HEK293 (cell line): ENCODE data around the gene TREH.

ENCODE experiments used
- BCL11B ChIP-seq: fragments of 450-650 bp; formaldehyde crosslinking; IDR thresholded peaks from 2 replicates; pipeline ENCODE4 v1.5.1; 2016; ENCODE audit warnings: low read depth, missing biosample characterization, missing genetic modification characterization
- GFI1B ChIP-seq: fragments of 450-650 bp; formaldehyde crosslinking; IDR thresholded peaks from 2 replicates; pipeline ENCODE4 v1.5.1; 2016; ENCODE audit warnings: missing biosample characterization, missing genetic modification characterization
- GLIS1 ChIP-seq: fragments of 450-650 bp; formaldehyde crosslinking; IDR thresholded peaks from 2 replicates; pipeline ENCODE4 v1.5.1; 2016; ENCODE audit warnings: missing biosample characterization, missing genetic modification characterization
- GLIS2 ChIP-seq: fragments of 450-650 bp; formaldehyde crosslinking; IDR thresholded peaks from 2 replicates; pipeline ENCODE4 v1.5.1; 2016; ENCODE audit warnings: missing biosample characterization, missing genetic modification characterization
- KLF1 ChIP-seq: fragments of 450-650 bp; formaldehyde crosslinking; IDR thresholded peaks from 2 replicates; pipeline ENCODE4 v1.5.1; 2016; ENCODE audit warnings: missing biosample characterization, missing genetic modification characterization
- PBX3 ChIP-seq: sonication (generic); formaldehyde crosslinking; IDR thresholded peaks from 2 replicates; pipeline ENCODE4 v1.8.1; 2022; ENCODE audit warnings: mild to moderate bottlenecking, moderate library complexity, missing genetic modification reagents
- PRDM10 ChIP-seq: fragments of 450-650 bp; formaldehyde crosslinking; IDR thresholded peaks from 2 replicates; pipeline ENCODE4 v1.5.1; 2016; ENCODE audit warnings: missing biosample characterization, missing genetic modification characterization
- SP3 ChIP-seq: fragments of 450-650 bp; formaldehyde crosslinking; IDR thresholded peaks from 2 replicates; pipeline ENCODE4 v1.5.1; 2016; ENCODE audit warnings: missing biosample characterization, missing genetic modification characterization
- TRIM28 ChIP-seq: IDR thresholded peaks from 2 replicates; pipeline ENCODE4 v1.6.1; 2011; ENCODE audit warnings: low read length, control low read depth, borderline replicate concordance
- ZBTB10 ChIP-seq: fragments of 450-650 bp; formaldehyde crosslinking; IDR thresholded peaks from 2 replicates; pipeline ENCODE4 v1.5.1; 2016; ENCODE audit warnings: missing biosample characterization, missing genetic modification characterization
- ZBTB48 ChIP-seq: fragments of 450-650 bp; formaldehyde crosslinking; IDR thresholded peaks from 2 replicates; pipeline ENCODE4 v1.5.1; 2016; ENCODE audit warnings: missing biosample characterization, missing genetic modification characterization
- ZBTB8A ChIP-seq: fragments of 450-650 bp; formaldehyde crosslinking; IDR thresholded peaks from 2 replicates; pipeline ENCODE4 v1.5.1; 2016; ENCODE audit warnings: missing biosample characterization, missing genetic modification characterization
- ZFP69B ChIP-seq: fragments of 450-650 bp; formaldehyde crosslinking; IDR thresholded peaks from 2 replicates; pipeline ENCODE4 v1.5.1; 2016; ENCODE audit warnings: missing biosample characterization, missing genetic modification characterization
- ZIC2 ChIP-seq: fragments of 450-650 bp; formaldehyde crosslinking; IDR thresholded peaks from 2 replicates; pipeline ENCODE4 v1.5.1; 2016; ENCODE audit warnings: missing biosample characterization, missing genetic modification characterization
- ZNF146 ChIP-seq: fragments of 450-650 bp; formaldehyde crosslinking; IDR thresholded peaks from 2 replicates; pipeline ENCODE4 v1.5.1; 2016; ENCODE audit warnings: missing biosample characterization, missing genetic modification characterization
- ZNF19 ChIP-seq: fragments of 450-650 bp; formaldehyde crosslinking; IDR thresholded peaks from 2 replicates; pipeline ENCODE4; 2016; ENCODE audit warnings: missing biosample characterization, missing genetic modification characterization, low read depth
- ZNF214 ChIP-seq: fragments of 450-650 bp; formaldehyde crosslinking; IDR thresholded peaks from 2 replicates; pipeline ENCODE4 v1.5.1; 2017; ENCODE audit warnings: missing biosample characterization, mild to moderate bottlenecking, missing genetic modification characterization, borderline replicate concordance
- ZNF394 ChIP-seq: fragments of 450-650 bp; formaldehyde crosslinking; IDR thresholded peaks from 2 replicates; pipeline ENCODE4 v1.5.1; 2016; ENCODE audit warnings: missing biosample characterization, missing genetic modification characterization, mild to moderate bottlenecking, moderate library complexity, borderline replicate concordance
- ZNF398 ChIP-seq: fragments of 450-650 bp; formaldehyde crosslinking; IDR thresholded peaks from 2 replicates; pipeline ENCODE4 v1.5.1; 2017; ENCODE audit warnings: missing biosample characterization, missing genetic modification characterization
- ZNF423 ChIP-seq: fragments of 450-650 bp; formaldehyde crosslinking; IDR thresholded peaks from 2 replicates; pipeline ENCODE4 v1.5.1; 2016; ENCODE audit warnings: missing biosample characterization, missing genetic modification characterization
- ZNF488 ChIP-seq: fragments of 450-650 bp; formaldehyde crosslinking; IDR thresholded peaks from 2 replicates; pipeline ENCODE4 v1.5.1; 2016; ENCODE audit warnings: missing biosample characterization, missing genetic modification characterization
- ZNF600 ChIP-seq: fragments of 450-650 bp; formaldehyde crosslinking; IDR thresholded peaks from 2 replicates; pipeline ENCODE4 v1.5.1; 2016; ENCODE audit warnings: missing biosample characterization, missing genetic modification characterization
- ZNF629 ChIP-seq: fragments of 450-650 bp; formaldehyde crosslinking; IDR thresholded peaks from 2 replicates; pipeline ENCODE4 v1.5.1; 2017; ENCODE audit warnings: missing biosample characterization, missing genetic modification characterization
- ZNF645 ChIP-seq: fragments of 450-650 bp; formaldehyde crosslinking; IDR thresholded peaks from 2 replicates; pipeline ENCODE4; 2016; ENCODE audit warnings: missing biosample characterization, missing genetic modification characterization
- ZNF654 ChIP-seq: fragments of 450-650 bp; formaldehyde crosslinking; IDR thresholded peaks from 2 replicates; pipeline ENCODE4 v1.5.1; 2016; ENCODE audit warnings: low read depth, missing biosample characterization, missing genetic modification characterization
- ZNF664 ChIP-seq: fragments of 450-650 bp; formaldehyde crosslinking; IDR thresholded peaks from 2 replicates; pipeline ENCODE4 v1.5.1; 2016; ENCODE audit warnings: missing biosample characterization, missing genetic modification characterization
- ZNF701 ChIP-seq: fragments of 450-650 bp; formaldehyde crosslinking; IDR thresholded peaks from 2 replicates; pipeline ENCODE4 v1.5.1; 2016; ENCODE audit warnings: missing biosample characterization, missing genetic modification characterization
- ZNF843 ChIP-seq: fragments of 450-650 bp; formaldehyde crosslinking; IDR thresholded peaks from 2 replicates; pipeline ENCODE4 v1.5.1; 2016; ENCODE audit warnings: missing biosample characterization, missing genetic modification characterization
- ZSCAN16 ChIP-seq: fragments of 450-650 bp; formaldehyde crosslinking; IDR thresholded peaks from 2 replicates; pipeline ENCODE4 v1.5.1; 2016; ENCODE audit warnings: missing biosample characterization, missing genetic modification characterization

TREH gene

GRCh38 chr11:118689852-118690552 is 10.6 kb upstream of the TREH start (continued):
- TF ChIP-seq ZNF701 (tag by site-specific recombination): no peak
- TF ChIP-seq ZBTB10 (tag by site-specific recombination): peak; percentile 84; the same call in 1 of the 2 replicates
- peak; percentile 84 for TF ChIP-seq ZBTB8A (tag by site-specific recombination)
- peak; percentile 85 for TF ChIP-seq GLIS2
- peak; percentile 57 for TF ChIP-seq ZNF629 (tag by site-specific recombination)
- peak; percentile 40; the same call in 1 of the 2 replicates for TF ChIP-seq TRIM28
- no peak for TF ChIP-seq ZNF19 (tag by site-specific recombination)
- TF ChIP-seq KLF1 (tag by site-specific recombination): peak; percentile 48
- peak; percentile 76; the same call in 1 of the 2 replicates for TF ChIP-seq PBX3 (CRISPR knock-in tag)
- 0 out of 2 replicates have a peak, but pooled peaks have one; percentile 21 for TF ChIP-seq ZNF398 (tag by site-specific recombination)
- peak; percentile 71 for TF ChIP-seq ZBTB48 (tag by site-specific recombination)
- TF ChIP-seq GFI1B (tag by site-specific recombination): no peak
- peak; percentile 36; the same call in 1 of the 2 replicates for TF ChIP-seq SP3 (tag by site-specific recombination)
- TF ChIP-seq ZIC2 (tag by site-specific recombination): peak; percentile 84
- no peak for TF ChIP-seq ZNF146 (tag by site-specific recombination)
- no peak for TF ChIP-seq ZNF214
- 0 out of 2 replicates have a peak, but pooled peaks have one; percentile 29 for TF ChIP-seq ZNF843 (tag by site-specific recombination)
- peak; percentile 65; the same call in 1 of the 2 replicates for TF ChIP-seq ZFP69B (tag by site-specific recombination)
- TF ChIP-seq ZNF488: no peak
- TF ChIP-seq ZSCAN16: no peak
- TF ChIP-seq ZNF645: no peak
- TF ChIP-seq BCL11B: 0 out of 2 replicates have a peak, but pooled peaks have one; percentile 25
- peak; percentile 56; the same call in 1 of the 2 replicates for TF ChIP-seq ZNF423 (tag by site-specific recombination)
- peak; percentile 66 for TF ChIP-seq ZNF654 (tag by site-specific recombination)
- peak; percentile 35; the same call in 1 of the 2 replicates for TF ChIP-seq ZNF394 (tag by site-specific recombination)
- TF ChIP-seq PRDM10 (tag by site-specific recombination): peak; percentile 64; the same call in 1 of the 2 replicates
- peak; percentile 85 for TF ChIP-seq ZNF600 (tag by site-specific recombination)
- no peak for TF ChIP-seq ZNF664 (tag by site-specific recombination)
- peak; percentile 70; the same call in 1 of the 2 replicates for TF ChIP-seq GLIS1
